ENCODE data around the gene MINDY4.

Gene MINDY4

DNA sequence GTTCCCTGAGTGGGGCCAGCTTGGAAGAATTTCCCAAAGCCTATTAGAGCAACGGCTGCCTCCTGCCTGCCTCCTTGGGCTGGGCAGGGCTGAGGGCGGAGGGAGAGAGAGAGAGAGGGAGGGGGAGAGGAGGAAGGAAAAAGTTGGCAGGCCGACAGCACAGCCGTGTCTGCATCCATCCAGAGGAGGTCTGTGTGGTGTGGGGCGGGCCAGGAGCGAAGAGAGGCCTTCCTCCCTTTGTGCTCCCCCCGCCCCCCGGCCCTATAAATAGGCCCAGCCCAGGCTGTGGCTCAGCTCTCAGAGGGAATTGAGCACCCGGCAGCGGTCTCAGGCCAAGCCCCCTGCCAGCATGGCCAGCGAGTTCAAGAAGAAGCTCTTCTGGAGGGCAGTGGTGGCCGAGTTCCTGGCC is 140.3 kb downstream of the MINDY4 start, which contains the start of gene AQP1:
Gene AQP1 (plus strand): TSS at position 293 of the 409 bp plus-strand sequence. CDS start 57 bp downstream, at position 350.
- no peak for TF ChIP-seq ZBTB7A (IDR thresholded peaks at IDR 0.05; ENCODE audit: low read depth)
- TF ChIP-seq CREB1 (IDR thresholded peaks at IDR 0.05; ENCODE audit: low read depth), result no peak
- TF ChIP-seq TAF1 (IDR thresholded peaks at IDR 0.05; ENCODE audit: low read depth), result no peak
- no peak for TF ChIP-seq FOXM1 (IDR thresholded peaks at IDR 0.05; ENCODE audit: borderline replicate concordance, low read depth)
- TF ChIP-seq TEAD4 (IDR thresholded peaks at IDR 0.05), result no peak
- no peak for TF ChIP-seq MAX (IDR thresholded peaks at IDR 0.05)
- TF ChIP-seq NFIC (IDR thresholded peaks at IDR 0.05), result no peak
- no peak for TF ChIP-seq RAD21 (IDR thresholded peaks at IDR 0.05; ENCODE audit: low read depth)
- no peak for TF ChIP-seq USF1 (IDR thresholded peaks at IDR 0.05)

DNA sequence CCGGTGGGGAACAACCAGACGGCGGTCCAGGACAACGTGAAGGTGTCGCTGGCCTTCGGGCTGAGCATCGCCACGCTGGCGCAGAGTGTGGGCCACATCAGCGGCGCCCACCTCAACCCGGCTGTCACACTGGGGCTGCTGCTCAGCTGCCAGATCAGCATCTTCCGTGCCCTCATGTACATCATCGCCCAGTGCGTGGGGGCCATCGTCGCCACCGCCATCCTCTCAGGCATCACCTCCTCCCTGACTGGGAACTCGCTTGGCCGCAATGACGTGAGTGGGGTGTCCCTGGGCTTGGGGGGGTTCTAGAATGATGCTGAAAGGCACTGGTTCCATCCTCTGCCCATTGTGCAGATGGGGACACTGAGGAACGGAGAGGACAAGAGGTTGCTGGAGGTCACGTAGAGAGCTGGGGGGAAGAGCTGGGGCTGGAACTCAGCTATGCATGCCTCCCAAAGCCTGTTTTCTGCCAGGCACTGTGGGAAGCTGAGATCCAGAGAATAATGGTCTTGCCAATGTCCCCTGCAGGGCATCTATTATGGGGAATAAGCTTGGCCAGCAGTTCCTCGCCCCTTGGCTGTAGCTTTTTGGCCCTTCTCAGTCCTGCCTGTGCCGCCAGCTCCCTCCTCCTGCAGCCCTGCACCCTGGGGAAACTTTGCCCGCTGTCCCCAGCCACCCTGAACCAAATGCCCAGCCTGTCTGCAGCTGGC is 141.0 kb downstream of the MINDY4 start:
- TF ChIP-seq MAX (IDR thresholded peaks at IDR 0.05) (no peak), ZBTB7A (IDR thresholded peaks at IDR 0.05; ENCODE audit: low read depth) (no peak), REST (IDR thresholded peaks at IDR 0.05; ENCODE audit: low read depth) (no peak), TCF12 (IDR thresholded peaks at IDR 0.05; ENCODE audit: low read depth) (no peak), EGR1 (IDR thresholded peaks at IDR 0.05) (no peak), YY1 (IDR thresholded peaks at IDR 0.05; ENCODE audit: low read depth) (no peak), TAF1 (IDR thresholded peaks at IDR 0.05; ENCODE audit: low read depth) (no peak)

- TF ChIP-seq REST (IDR thresholded peaks at IDR 0.05; ENCODE audit: low read depth), result no peak
- TF ChIP-seq CREB1 (IDR thresholded peaks at IDR 0.05; ENCODE audit: low read depth), result no peak
- no peak for TF ChIP-seq USF1 (IDR thresholded peaks at IDR 0.05)
- no peak for TF ChIP-seq MAX (IDR thresholded peaks at IDR 0.05)
- no peak for TF ChIP-seq EGR1 (IDR thresholded peaks at IDR 0.05)
- no peak for TF ChIP-seq TEAD4 (IDR thresholded peaks at IDR 0.05)
- no peak for TF ChIP-seq FOXM1 (IDR thresholded peaks at IDR 0.05; ENCODE audit: borderline replicate concordance, low read depth)
- TF ChIP-seq TAF1 (IDR thresholded peaks at IDR 0.05; ENCODE audit: low read depth), result no peak
- no peak for TF ChIP-seq RAD21 (IDR thresholded peaks at IDR 0.05; ENCODE audit: low read depth)
- TF ChIP-seq TCF12 (IDR thresholded peaks at IDR 0.05; ENCODE audit: low read depth), result no peak
These were observed 141.4 kb downstream of the MINDY4 start for GRCh38 chr7:30912731-30912985.

GRCh38 chr7:30912986-30913811 is 142.0 kb downstream of the MINDY4 start:
- TF ChIP-seq EP300 (IDR thresholded peaks at IDR 0.05; ENCODE audit: borderline replicate concordance) (no peak), YY1 (IDR thresholded peaks at IDR 0.05; ENCODE audit: low read depth) (no peak), EGR1 (IDR thresholded peaks at IDR 0.05) (no peak), TAF1 (IDR thresholded peaks at IDR 0.05; ENCODE audit: low read depth) (no peak), TCF12 (IDR thresholded peaks at IDR 0.05; ENCODE audit: low read depth) (no peak), ZBTB7A (IDR thresholded peaks at IDR 0.05; ENCODE audit: low read depth) (no peak), CREB1 (IDR thresholded peaks at IDR 0.05; ENCODE audit: low read depth) (no peak), RAD21 (IDR thresholded peaks at IDR 0.05; ENCODE audit: low read depth) (no peak)

DNA sequence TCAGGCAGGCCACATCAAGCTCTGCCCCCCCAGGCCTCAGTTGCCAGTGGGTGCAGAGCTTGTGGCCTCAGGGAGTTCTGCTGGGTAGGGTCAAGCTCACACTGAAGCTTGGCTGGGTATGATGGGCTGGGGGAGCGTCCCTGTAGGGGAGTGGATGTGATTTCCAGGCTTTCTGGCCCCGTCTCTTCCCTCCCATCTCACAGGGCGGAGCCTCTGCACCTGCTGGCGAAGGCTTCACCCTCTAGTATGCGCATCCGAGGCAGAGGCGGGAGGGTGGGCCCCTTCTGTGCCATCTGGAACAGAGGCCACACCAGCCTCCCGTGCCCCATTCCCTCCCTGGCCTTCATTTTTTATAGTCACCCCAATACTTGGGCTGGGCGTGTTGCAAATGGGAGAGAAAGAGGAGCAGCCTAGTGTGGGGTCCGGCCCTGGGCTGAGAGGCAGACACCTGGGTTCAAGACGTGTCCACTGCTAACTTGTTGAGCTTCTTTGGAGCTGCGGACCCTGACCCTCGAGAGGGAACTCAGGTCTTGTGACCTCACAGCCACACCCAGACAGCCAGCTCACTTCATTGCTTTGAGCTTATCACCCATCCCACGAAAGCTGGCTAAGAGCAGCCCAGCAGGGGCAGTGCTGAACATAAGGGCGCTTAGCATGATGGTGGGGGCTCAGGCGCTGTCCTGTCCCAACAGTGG is 142.8 kb downstream of the MINDY4 start:
- TF ChIP-seq TAF1 (IDR thresholded peaks at IDR 0.05; ENCODE audit: low read depth), result no peak
- no peak for TF ChIP-seq USF1 (IDR thresholded peaks at IDR 0.05)
- TF ChIP-seq ZBTB7A (IDR thresholded peaks at IDR 0.05; ENCODE audit: low read depth), result no peak
- TF ChIP-seq EP300 (IDR thresholded peaks at IDR 0.05; ENCODE audit: borderline replicate concordance), result no peak
- TF ChIP-seq NFIC (IDR thresholded peaks at IDR 0.05), result no peak
- no peak for TF ChIP-seq TEAD4 (IDR thresholded peaks at IDR 0.05)
- TF ChIP-seq EGR1 (IDR thresholded peaks at IDR 0.05), result no peak
- no peak for TF ChIP-seq FOXM1 (IDR thresholded peaks at IDR 0.05; ENCODE audit: borderline replicate concordance, low read depth)
- no peak for TF ChIP-seq RAD21 (IDR thresholded peaks at IDR 0.05; ENCODE audit: low read depth)
